ENCODE data around the gene ZCRB1.

DNA sequence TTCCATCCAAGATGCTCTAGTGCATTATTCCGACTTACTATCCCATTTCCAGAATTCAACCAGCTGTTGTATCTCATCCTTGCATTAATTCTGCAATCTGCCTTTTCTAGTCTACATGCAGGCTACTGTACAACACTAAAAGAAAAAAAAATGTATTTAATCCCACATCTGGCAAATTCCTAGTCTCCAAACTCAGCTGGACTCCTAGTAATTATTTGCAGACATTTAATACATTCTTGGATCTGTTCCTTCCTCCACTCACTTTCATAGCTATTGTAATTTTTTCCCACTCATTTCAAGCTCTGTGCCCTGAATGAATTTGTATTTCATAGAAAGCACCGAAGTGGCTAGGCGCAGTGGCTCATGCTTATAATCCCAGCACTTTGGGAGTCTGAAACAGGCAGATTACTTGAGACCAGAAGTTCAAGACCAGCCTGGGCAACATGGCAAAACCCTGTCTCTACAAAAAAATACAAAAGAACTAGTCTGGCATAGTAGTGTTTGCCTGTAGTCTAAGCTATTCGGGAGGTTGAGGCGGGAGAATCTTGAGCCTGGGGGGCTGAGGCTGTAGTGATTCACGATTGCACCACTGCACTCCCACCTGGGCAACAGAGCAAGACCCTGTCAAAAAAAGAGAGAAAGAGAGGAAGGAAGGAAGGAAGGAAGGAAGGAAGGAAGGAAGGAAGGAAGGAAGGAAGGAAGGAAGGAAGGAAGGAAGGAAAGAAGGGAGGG lies 48.3 kb downstream of the ZCRB1 start:
- no peak for TF ChIP-seq EGR1 (IDR thresholded peaks at IDR 0.05)
- no peak for TF ChIP-seq TEAD4 (IDR thresholded peaks at IDR 0.05)
- no peak for TF ChIP-seq RAD21 (IDR thresholded peaks at IDR 0.05; ENCODE audit: low read depth)
- TF ChIP-seq, protein P1, sequence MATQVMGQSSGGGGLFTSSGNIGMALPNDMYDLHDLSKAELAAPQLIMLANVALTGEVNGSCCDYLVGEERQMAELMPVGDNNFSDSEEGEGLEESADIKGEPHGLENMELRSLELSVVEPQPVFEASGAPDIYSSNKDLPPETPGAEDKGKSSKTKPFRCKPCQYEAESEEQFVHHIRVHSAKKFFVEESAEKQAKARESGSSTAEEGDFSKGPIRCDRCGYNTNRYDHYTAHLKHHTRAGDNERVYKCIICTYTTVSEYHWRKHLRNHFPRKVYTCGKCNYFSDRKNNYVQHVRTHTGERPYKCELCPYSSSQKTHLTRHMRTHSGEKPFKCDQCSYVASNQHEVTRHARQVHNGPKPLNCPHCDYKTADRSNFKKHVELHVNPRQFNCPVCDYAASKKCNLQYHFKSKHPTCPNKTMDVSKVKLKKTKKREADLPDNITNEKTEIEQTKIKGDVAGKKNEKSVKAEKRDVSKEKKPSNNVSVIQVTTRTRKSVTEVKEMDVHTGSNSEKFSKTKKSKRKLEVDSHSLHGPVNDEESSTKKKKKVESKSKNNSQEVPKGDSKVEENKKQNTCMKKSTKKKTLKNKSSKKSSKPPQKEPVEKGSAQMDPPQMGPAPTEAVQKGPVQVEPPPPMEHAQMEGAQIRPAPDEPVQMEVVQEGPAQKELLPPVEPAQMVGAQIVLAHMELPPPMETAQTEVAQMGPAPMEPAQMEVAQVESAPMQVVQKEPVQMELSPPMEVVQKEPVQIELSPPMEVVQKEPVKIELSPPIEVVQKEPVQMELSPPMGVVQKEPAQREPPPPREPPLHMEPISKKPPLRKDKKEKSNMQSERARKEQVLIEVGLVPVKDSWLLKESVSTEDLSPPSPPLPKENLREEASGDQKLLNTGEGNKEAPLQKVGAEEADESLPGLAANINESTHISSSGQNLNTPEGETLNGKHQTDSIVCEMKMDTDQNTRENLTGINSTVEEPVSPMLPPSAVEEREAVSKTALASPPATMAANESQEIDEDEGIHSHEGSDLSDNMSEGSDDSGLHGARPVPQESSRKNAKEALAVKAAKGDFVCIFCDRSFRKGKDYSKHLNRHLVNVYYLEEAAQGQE (IDR thresholded peaks at IDR 0.05; ENCODE audit: low read depth): no peak
- TF ChIP-seq, protein P2, sequence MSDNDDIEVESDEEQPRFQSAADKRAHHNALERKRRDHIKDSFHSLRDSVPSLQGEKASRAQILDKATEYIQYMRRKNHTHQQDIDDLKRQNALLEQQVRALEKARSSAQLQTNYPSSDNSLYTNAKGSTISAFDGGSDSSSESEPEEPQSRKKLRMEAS (IDR thresholded peaks at IDR 0.05): no peak
- no peak for TF ChIP-seq EP300 (IDR thresholded peaks at IDR 0.05; ENCODE audit: borderline replicate concordance)
- TF ChIP-seq ZBTB7A (IDR thresholded peaks at IDR 0.05; ENCODE audit: low read depth): no peak
- no peak for TF ChIP-seq CEBPB (IDR thresholded peaks at IDR 0.05)
- no peak for TF ChIP-seq TCF12 (IDR thresholded peaks at IDR 0.05; ENCODE audit: low read depth)
- TF ChIP-seq TAF1 (IDR thresholded peaks at IDR 0.05; ENCODE audit: low read depth): no peak
- TF ChIP-seq FOXM1 (IDR thresholded peaks at IDR 0.05; ENCODE audit: borderline replicate concordance, low read depth): no peak
- no peak for TF ChIP-seq NFIC (IDR thresholded peaks at IDR 0.05)

Data from Ishikawa (cell line).